SK-N-SH (cell line): ENCODE data around the gene BMPR1B. TPM values are rescaled to one million over a fixed set of nuclear protein-coding genes. Genes with fewer than 3 reads are reported as not detected.

Source experiments
- CTCF ChIA-PET: fragments of 300-600, 350-600 bp; formaldehyde crosslinking; extraction: SDS; loops from one replicate; lab custom pipeline; 2021; lab: Yijun Ruan, JAX
- POLR2A ChIA-PET: fragments of 350-600 bp; sonication (Branson Sonifier 250); formaldehyde crosslinking; extraction: SDS; loops from one replicate; lab custom pipeline; 2020; ENCODE audit warnings: antibody characterized with exemption, inconsistent platforms; lab: Yijun Ruan, JAX
- DNase-seq: peaks from one replicate; pipeline ENCODE4 v3.0.0; 2012
- H2AFZ ChIP-seq: fragments of 200-600 bp; sonication (generic); 2 replicates; pipeline ENCODE4 v1.8.1; 2016; ENCODE audit warnings: antibody characterized with exemption, mild to moderate bottlenecking, low read depth
- H3F3A ChIP-seq: fragments of 200-600 bp; sonication (generic); replicated peaks from 2 replicates; pipeline ENCODE3; 2016; ENCODE audit warnings: antibody characterized with exemption, mild to moderate bottlenecking; ENCODE audit not compliant: insufficient read depth
- H3K27ac ChIP-seq, 2 experiments: fragments of 200-500 bp in 1 of 2; fragments of 200-600 bp in 1 of 2; sonication (Bioruptor generic) in 1 of 2; sonication (generic), shearing (Covaris generic) in 1 of 2; 2 replicates each; pipeline versions ENCODE4 v1.5.1 to v1.6.1; 2014 to 2016; ENCODE audit warnings: low read depth in 2 of 2, inconsistent platforms in 1 of 2, low read length in 1 of 2, mild to moderate bottlenecking in 1 of 2, mixed read lengths in 1 of 2
- H3K27me3 ChIP-seq: fragments of 200-600 bp; sonication (generic), shearing (Covaris generic); 2 replicates; pipeline ENCODE4 v1.6.1; 2016; ENCODE audit warnings: mixed run types; ENCODE audit not compliant: insufficient read depth
- H3K36me3 ChIP-seq, 2 experiments: fragments of 200-500 bp in 1 of 2; fragments of 200-600 bp in 1 of 2; sonication (Bioruptor generic) in 1 of 2; sonication (generic) in 1 of 2; replicated peaks in 1 of 2; 2 replicates each; pipeline versions ENCODE3 to v1.5.1; 2014 to 2016; ENCODE audit warnings: low read length in 1 of 2, mild to moderate bottlenecking in 1 of 2; ENCODE audit not compliant: insufficient read depth in 2 of 2, control insufficient read depth in 1 of 2
- H3K4me1 ChIP-seq, 2 experiments: fragments of 200-500 bp in 1 of 2; fragments of 200-600 bp in 1 of 2; sonication (Bioruptor generic) in 1 of 2; sonication (generic), shearing (Covaris generic) in 1 of 2; 2 replicates each; pipeline versions ENCODE4 v1.5.1 to v1.6.1; 2014 to 2016; ENCODE audit warnings: low read depth in 1 of 2, low read length in 1 of 2, mixed run types in 1 of 2; ENCODE audit not compliant: insufficient read depth in 2 of 2, control insufficient read depth in 1 of 2
- H3K4me2 ChIP-seq: fragments of 200-600 bp; sonication (generic), shearing (Covaris generic); 2 replicates; pipeline ENCODE4 v1.6.1; 2017; ENCODE audit warnings: mixed run types
- H3K4me3 ChIP-seq, 2 experiments: fragments of 200-500 bp in 1 of 2; fragments of 200-600 bp in 1 of 2; sonication (Bioruptor generic) in 1 of 2; sonication (generic), shearing (Covaris generic) in 1 of 2; 2 replicates each; pipeline versions ENCODE4 v1.5.1 to v1.8.1; 2014 to 2016; ENCODE audit warnings: low read depth in 2 of 2, inconsistent platforms in 1 of 2, low read length in 1 of 2, mild to moderate bottlenecking in 1 of 2, mixed read lengths in 1 of 2, moderate library complexity in 1 of 2
- H3K79me2 ChIP-seq: fragments of 200-600 bp; sonication (generic); 2 replicates; pipeline ENCODE4 v1.8.1; 2017; ENCODE audit warnings: mild to moderate bottlenecking; ENCODE audit not compliant: insufficient read depth
- H3K9ac ChIP-seq: fragments of 200-600 bp; sonication (generic); 2 replicates; pipeline ENCODE4 v1.6.1; 2017; ENCODE audit warnings: mixed run types
- H3K9me2 ChIP-seq: fragments of 200-600 bp; sonication (generic); 2 replicates; pipeline ENCODE4 v1.6.1; 2017; ENCODE audit warnings: mixed run types
- H3K9me3 ChIP-seq: fragments of 200-600 bp; sonication (generic); 2 replicates; pipeline ENCODE4 v1.6.1; 2017; ENCODE audit warnings: mixed run types, mild to moderate bottlenecking, moderate library complexity
- H4K20me1 ChIP-seq: fragments of 200-600 bp; sonication (generic); 2 replicates; pipeline ENCODE4 v1.6.1; 2017; ENCODE audit warnings: mild to moderate bottlenecking, mixed run types; ENCODE audit not compliant: insufficient read depth
- EP300 ChIP-seq, 2 experiments: IDR thresholded peaks; 2 replicates each; pipeline versions ENCODE4 v1.4.0 to v1.6.1; 2012; ENCODE audit warnings: borderline replicate concordance in 1 of 2, low read depth in 1 of 2, low read length in 1 of 2
- EZH2phosphoT487 ChIP-seq: fragments of 200-600 bp; sonication (generic); IDR thresholded peaks from 2 replicates; pipeline ENCODE4 v1.6.1; 2017; ENCODE audit warnings: low read depth, mixed run types, mild to moderate bottlenecking, antibody characterized with exemption, moderate library complexity, borderline replicate concordance
- FOXM1 ChIP-seq: IDR thresholded peaks from 2 replicates; pipeline ENCODE4 v1.4.0; 2012; ENCODE audit warnings: low read depth, mild to moderate bottlenecking
- GATA2 ChIP-seq: sonication (generic); formaldehyde crosslinking; IDR thresholded peaks from 2 replicates; pipeline ENCODE4 v1.5.0; 2020; ENCODE audit warnings: mild to moderate bottlenecking, missing genetic modification reagents
- JUND ChIP-seq: IDR thresholded peaks from 2 replicates; pipeline ENCODE4 v1.4.0; 2012
- MAX ChIP-seq: IDR thresholded peaks from 2 replicates; pipeline ENCODE4 v1.4.0; 2012; ENCODE audit warnings: low read depth
- NRF1 ChIP-seq: IDR thresholded peaks from 2 replicates; pipeline ENCODE4 v1.6.1; 2012; ENCODE audit warnings: low read depth, mild to moderate bottlenecking, low read length
- SIN3A ChIP-seq: IDR thresholded peaks from 2 replicates; pipeline ENCODE4 v1.6.1; 2012; ENCODE audit warnings: low read depth, mild to moderate bottlenecking, low read length, moderate library complexity, borderline replicate concordance
- TCF12 ChIP-seq: IDR thresholded peaks from 2 replicates; pipeline ENCODE4 v1.4.0; 2012
- YY1 ChIP-seq: IDR thresholded peaks from 2 replicates; pipeline ENCODE4 v1.4.0; 2012; ENCODE audit warnings: low read depth, mild to moderate bottlenecking
- WGBS: methylation state at CpG from one replicate; pipeline ENCODE4 v1.1.6; 2017; ENCODE audit warnings: low lambda C conversion rate; 5-methylcytosine and 5-hydroxymethylcytosine counted together
- polyA plus RNA-seq, 3 experiments: library from polyadenylated mRNA; depleted of rRNA; stranded (reverse); fragments of >200 nt; gene quantifications; 2 replicates each; pipeline ENCODE4 v1.2.3, GENCODE V29; 2012
- TF ChIP-seq, protein P1 (sequence below): IDR thresholded peaks from 2 replicates; pipeline ENCODE4 v1.6.1; 2012; ENCODE audit warnings: mild to moderate bottlenecking, low read depth, low read length, moderate library complexity

BMPR1B gene
- polyA plus RNA-seq, 1 of the 3 experiments (the other 2 are of a cell fraction), result 0.16 TPM

GRCh38 chr4:95086551-95086950 lies 328.8 kb downstream of the BMPR1B start:
- Histone ChIP-seq H3K9me3 (no peaks in the 10 kb centered on the region), H3K9me2 (no peaks in the 10 kb centered on the region), H4K20me1 (no peaks in the 10 kb centered on the region), H3K4me1 (peaks cover 0 to 5% of the 10 kb centered on the region in 2 experiments; a peak in 2 of 4 replicates), H3K36me3 (no peaks in the 10 kb centered on the region), H3K27ac (no peak overlapping the region), H3K79me2 (no peaks in the 10 kb centered on the region), H3K9ac (no peak overlapping the region), H3K4me3 (no peak overlapping the region), H3K27me3 (no peaks in the 10 kb centered on the region), H2AFZ (no peak overlapping the region), H3F3A (peaks cover 3% of the 10 kb centered on the region), H3K4me2 (no peak overlapping the region)
- TF ChIP-seq NRF1 (no peak), MAX (no peak), EZH2phosphoT487 (no peak), EP300 (IDR thresholded peaks at IDR 0.05; ENCODE audit: borderline replicate concordance in 1 of 2, low read depth in 1 of 2, low read length in 1 of 2) (no peak), TCF12 (no peak), FOXM1 (no peak), SIN3A (no peak), JUND (no peak)
- TF ChIP-seq, protein P1, sequence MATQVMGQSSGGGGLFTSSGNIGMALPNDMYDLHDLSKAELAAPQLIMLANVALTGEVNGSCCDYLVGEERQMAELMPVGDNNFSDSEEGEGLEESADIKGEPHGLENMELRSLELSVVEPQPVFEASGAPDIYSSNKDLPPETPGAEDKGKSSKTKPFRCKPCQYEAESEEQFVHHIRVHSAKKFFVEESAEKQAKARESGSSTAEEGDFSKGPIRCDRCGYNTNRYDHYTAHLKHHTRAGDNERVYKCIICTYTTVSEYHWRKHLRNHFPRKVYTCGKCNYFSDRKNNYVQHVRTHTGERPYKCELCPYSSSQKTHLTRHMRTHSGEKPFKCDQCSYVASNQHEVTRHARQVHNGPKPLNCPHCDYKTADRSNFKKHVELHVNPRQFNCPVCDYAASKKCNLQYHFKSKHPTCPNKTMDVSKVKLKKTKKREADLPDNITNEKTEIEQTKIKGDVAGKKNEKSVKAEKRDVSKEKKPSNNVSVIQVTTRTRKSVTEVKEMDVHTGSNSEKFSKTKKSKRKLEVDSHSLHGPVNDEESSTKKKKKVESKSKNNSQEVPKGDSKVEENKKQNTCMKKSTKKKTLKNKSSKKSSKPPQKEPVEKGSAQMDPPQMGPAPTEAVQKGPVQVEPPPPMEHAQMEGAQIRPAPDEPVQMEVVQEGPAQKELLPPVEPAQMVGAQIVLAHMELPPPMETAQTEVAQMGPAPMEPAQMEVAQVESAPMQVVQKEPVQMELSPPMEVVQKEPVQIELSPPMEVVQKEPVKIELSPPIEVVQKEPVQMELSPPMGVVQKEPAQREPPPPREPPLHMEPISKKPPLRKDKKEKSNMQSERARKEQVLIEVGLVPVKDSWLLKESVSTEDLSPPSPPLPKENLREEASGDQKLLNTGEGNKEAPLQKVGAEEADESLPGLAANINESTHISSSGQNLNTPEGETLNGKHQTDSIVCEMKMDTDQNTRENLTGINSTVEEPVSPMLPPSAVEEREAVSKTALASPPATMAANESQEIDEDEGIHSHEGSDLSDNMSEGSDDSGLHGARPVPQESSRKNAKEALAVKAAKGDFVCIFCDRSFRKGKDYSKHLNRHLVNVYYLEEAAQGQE, result no peak
- DNase-seq, result no peak
- WGBS, result 89% methylated on average over 1 of the region's 1 CpG
- ChIA-PET CTCF (no interaction called here), POLR2A (no interaction called here)

DNA sequence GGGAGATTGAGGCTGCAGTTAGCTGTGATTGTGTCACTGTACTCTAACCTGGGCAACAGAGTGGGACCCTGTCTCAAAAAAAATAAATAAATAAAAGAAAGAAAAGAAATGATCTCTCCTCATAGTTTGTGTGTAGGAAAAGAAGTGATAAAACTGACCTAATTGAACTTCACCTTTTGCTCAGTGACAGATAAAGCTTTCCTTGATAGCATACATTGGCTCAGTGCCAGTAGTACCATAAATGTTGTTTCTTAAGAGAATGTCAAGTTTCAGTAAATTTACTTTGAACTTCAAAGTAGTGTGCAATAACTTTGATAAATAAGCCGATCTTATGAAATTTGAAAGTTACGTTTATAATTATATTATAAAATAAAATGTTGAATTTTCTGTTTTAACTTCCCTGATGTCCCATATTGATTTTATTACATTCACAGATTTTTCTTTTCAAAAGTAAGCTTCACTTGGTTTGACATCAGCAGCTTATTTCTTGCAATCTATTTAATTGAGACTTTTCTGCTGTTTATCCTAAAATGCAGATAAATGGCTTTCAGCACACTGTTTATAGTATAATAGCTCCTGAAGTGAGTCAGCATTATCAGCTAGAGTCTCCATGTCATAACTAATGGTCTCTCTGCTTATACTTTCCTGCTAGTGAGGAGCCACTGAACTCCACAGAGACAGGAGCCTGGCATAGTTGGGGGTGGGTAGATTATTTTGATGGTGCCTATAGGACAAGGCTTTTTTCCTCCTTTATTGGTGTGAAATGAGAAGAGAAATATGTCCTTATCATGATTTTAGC lies 330.1 kb downstream of the BMPR1B start:
- Histone ChIP-seq H3K36me3 (no peaks in the 10 kb centered on the region), H3K4me2 (no peak overlapping the region), H3K9me3 (no peaks in the 10 kb centered on the region), H3K27ac (peak overlapping the region in 1 of 2 experiments; percentile 30; a peak in 1 of 4 replicates), H3F3A (peaks cover 3% of the 10 kb centered on the region), H4K20me1 (no peaks in the 10 kb centered on the region), H3K9me2 (no peaks in the 10 kb centered on the region), H2AFZ (no peak overlapping the region), H3K4me1 (peaks cover 0 to 5% of the 10 kb centered on the region in 2 experiments; a peak in 2 of 4 replicates), H3K79me2 (no peaks in the 10 kb centered on the region), H3K4me3 (no peak overlapping the region), H3K27me3 (no peaks in the 10 kb centered on the region), H3K9ac (no peak overlapping the region)
- ChIA-PET POLR2A (no interaction called here), CTCF (interaction anchor here (0.7 kb wide), 1 partner anchor 466 kb away, joined by 3 read pairs; no protein-coding TSS in a partner anchor)
- peak; percentile 8 for DNase-seq
- TF ChIP-seq GATA2 (peak; percentile 30; the same call in 1 of the 2 replicates), YY1 (no peak), JUND (no peak)
- 81% methylated on average over 2 of the region's 2 CpGs for WGBS
